Measurements from ENCODE around the gene GJA3. TPM values are rescaled to one million over a fixed set of nuclear protein-coding genes. Genes with fewer than 3 reads are reported as not detected.

Gene GJA3
- total and polyA plus RNA-seq, 9 donors: 0.08 to 0.34 (median 0.15) TPM; not detected in 2

DNA sequence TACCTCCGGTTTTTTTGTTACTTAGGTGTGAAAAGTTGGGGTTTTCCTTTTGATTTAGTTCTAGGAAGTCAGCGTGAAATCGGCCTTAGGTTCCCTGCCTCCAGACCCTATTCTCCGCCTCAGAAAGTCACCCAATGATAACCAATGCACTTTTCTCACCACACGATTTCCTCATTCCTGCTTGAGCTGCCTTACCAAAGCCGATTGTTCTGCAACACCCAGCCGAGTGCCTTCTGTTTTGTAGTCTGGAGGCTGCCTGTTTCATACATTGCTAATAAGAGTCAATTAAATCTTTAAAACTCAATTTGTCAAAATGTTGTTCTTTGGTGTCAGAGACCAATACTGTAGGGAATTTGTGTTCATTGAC is 39.7 kb downstream of the GJA3 start:
- intact Hi-C loops (cut with DNase I): no loop called here
- H3K4me3 ChIP-seq: no peak overlapping the region
- no peaks in the 10 kb centered on the region for H3K27me3 ChIP-seq
- peaks cover 2% of the 10 kb centered on the region for H3K4me1 ChIP-seq (ENCODE audit: insufficient read depth)
- 32 to 38% (median 37%) methylated on average over 7 of the region's 7 CpGs for WGBS, 3 donors
- no peak overlapping the region for H3K27ac ChIP-seq
- H3K9me3 ChIP-seq: no peaks in the 10 kb centered on the region
- TF ChIP-seq, protein P1, sequence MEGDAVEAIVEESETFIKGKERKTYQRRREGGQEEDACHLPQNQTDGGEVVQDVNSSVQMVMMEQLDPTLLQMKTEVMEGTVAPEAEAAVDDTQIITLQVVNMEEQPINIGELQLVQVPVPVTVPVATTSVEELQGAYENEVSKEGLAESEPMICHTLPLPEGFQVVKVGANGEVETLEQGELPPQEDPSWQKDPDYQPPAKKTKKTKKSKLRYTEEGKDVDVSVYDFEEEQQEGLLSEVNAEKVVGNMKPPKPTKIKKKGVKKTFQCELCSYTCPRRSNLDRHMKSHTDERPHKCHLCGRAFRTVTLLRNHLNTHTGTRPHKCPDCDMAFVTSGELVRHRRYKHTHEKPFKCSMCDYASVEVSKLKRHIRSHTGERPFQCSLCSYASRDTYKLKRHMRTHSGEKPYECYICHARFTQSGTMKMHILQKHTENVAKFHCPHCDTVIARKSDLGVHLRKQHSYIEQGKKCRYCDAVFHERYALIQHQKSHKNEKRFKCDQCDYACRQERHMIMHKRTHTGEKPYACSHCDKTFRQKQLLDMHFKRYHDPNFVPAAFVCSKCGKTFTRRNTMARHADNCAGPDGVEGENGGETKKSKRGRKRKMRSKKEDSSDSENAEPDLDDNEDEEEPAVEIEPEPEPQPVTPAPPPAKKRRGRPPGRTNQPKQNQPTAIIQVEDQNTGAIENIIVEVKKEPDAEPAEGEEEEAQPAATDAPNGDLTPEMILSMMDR (IDR thresholded peaks at IDR 0.05): no peak
- TF ChIP-seq POLR2A (IDR thresholded peaks at IDR 0.05): no peak
- TF ChIP-seq EP300 (IDR thresholded peaks at IDR 0.05): no peak
- H3K36me3 ChIP-seq: no peaks in the 10 kb centered on the region
- no peak for DNase-seq

DNA sequence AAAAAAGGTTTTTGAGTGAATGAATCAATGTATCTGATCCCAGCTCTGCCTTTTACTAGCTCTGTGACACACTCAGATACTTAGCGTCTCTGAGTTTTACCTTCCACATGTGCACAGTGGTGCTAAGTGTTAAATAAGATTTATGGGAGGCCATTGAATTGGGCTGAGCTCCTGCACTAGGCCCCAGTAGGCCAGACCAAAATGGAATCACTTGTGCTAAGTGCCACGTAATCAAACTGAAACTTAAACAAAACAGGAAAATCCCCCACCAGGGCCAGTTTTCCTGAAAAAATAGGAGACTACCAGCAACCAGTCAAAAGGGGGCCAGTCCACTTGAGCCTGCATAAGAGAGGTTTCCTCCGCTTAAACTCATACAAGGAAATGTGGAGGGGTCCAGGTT is 40.9 kb downstream of the GJA3 start:
- peak overlapping the region; percentile 23 for H3K4me3 ChIP-seq
- WGBS, 3 donors: 73 to 86% (median 86%) methylated on average over 3 of the region's 3 CpGs
- DNase-seq: no peak
- H3K4me1 ChIP-seq (ENCODE audit: insufficient read depth): no peaks in the 10 kb centered on the region
- TF ChIP-seq POLR2A (IDR thresholded peaks at IDR 0.05) (no peak), EP300 (IDR thresholded peaks at IDR 0.05) (no peak)
- TF ChIP-seq, protein P1 (IDR thresholded peaks at IDR 0.05): no peak
- H3K36me3 ChIP-seq: no peaks in the 10 kb centered on the region
- no peak overlapping the region for H3K27ac ChIP-seq
- intact Hi-C loops (cut with DNase I): no loop called here
- no peaks in the 10 kb centered on the region for H3K27me3 ChIP-seq
- no peaks in the 10 kb centered on the region for H3K9me3 ChIP-seq

GRCh38 chr13:20118268-20119140 is 42.3 kb downstream of the GJA3 start:
- intact Hi-C loops (cut with DNase I): no loop called here
- TF ChIP-seq POLR2A (IDR thresholded peaks at IDR 0.05): no peak
- TF ChIP-seq, protein P1 (IDR thresholded peaks at IDR 0.05): no peak
- TF ChIP-seq EP300 (IDR thresholded peaks at IDR 0.05): no peak
- Histone ChIP-seq H3K4me1 (ENCODE audit: insufficient read depth) (no peaks in the 10 kb centered on the region), H3K27ac (peak overlapping the region; percentile 53 to 67), H3K27me3 (no peaks in the 10 kb centered on the region), H3K36me3 (no peaks in the 10 kb centered on the region), H3K4me3 (peak overlapping the region; percentile 79), H3K9me3 (no peaks in the 10 kb centered on the region)
- peak; percentile 55 to 76 (median 72) for DNase-seq
- WGBS, 3 donors: 2 to 4% (median 2%) methylated on average over 41 to 54 of the region's 55 CpGs

DNA sequence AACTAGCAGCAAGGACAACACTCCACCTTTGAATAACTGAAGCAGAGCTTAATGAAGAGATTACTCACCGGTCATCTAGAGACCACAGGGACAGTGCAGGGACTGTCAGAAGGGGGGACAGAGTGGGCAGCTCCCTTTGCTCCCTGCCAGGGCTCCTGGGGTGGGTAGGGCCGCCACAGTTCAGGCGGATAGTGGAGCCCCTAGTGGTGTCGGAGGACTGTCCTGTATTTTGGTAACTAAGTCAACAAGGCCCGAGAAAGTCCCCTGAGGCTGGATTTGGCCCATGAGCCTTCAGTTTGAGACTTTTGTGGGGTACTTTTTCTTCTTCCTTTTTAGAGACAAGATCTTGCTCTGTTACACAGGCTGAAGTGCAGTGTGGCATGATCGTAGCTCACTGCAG is 44.6 kb downstream of the GJA3 start:
- Histone ChIP-seq H3K9me3 (no peaks in the 10 kb centered on the region), H3K4me3 (no peak overlapping the region), H3K4me1 (ENCODE audit: insufficient read depth) (no peaks in the 10 kb centered on the region), H3K27ac (no peak overlapping the region), H3K36me3 (no peaks in the 10 kb centered on the region), H3K27me3 (no peaks in the 10 kb centered on the region)
- 81 to 92% (median 84%) methylated on average over 6 of the region's 6 CpGs for WGBS, 3 donors
- no peak for DNase-seq
- TF ChIP-seq, protein P1 (IDR thresholded peaks at IDR 0.05): no peak
- no peak for TF ChIP-seq EP300 (IDR thresholded peaks at IDR 0.05)
- TF ChIP-seq POLR2A (IDR thresholded peaks at IDR 0.05): no peak
- intact Hi-C loops (cut with DNase I): no loop called here

Measured in ovary (tissue), 9 donors.